Hematopoietic multipotent progenitor cell treated with erythropoietin and hydrocortisone succinate and interleukin-3 and kit ligand, for 6 days (in vitro differentiated cells): ENCODE measurements around the gene DNAJB1.
"Not testable (repeated sequence)": the region's sequence is repeated elsewhere in the genome, so short reads cannot be mapped to it uniquely, and the experiment has no call there.

Experiments used
- DNase-seq: peaks from one replicate; pipeline ENCODE4 v3.0.0-alpha.2; 2015

DNAJB1 gene

GRCh38 chr19:14517840-14518505 is at the start of gene DNAJB1:
Gene DNAJB1 (minus strand): TSS chr19:14518397. CDS start chr19:14518349, 48 bp downstream.
- peak; percentile 86 for DNase-seq

- no peak for DNase-seq
Observed at GRCh38 chr19:14567079-14567478, 48.9 kb upstream of the DNAJB1 start.

DNA sequence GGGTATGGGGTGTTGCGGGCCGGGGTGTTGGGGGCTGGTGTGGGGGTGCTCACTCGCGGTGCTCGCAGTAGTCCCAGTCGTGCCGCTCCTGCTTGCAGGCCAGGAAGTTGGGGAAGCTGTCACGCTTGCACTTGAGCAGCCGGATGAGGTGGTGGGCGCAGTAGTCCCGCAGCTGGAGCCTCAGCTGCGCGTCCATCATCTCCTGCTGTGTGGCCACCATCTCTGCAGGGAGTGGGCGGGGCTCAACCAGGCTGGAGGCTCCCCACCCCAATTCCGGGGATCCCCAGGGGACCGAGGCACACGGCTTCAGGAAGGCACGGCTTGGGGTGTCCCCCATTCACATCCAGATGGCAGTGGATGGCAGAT is 48.5 kb upstream of the DNAJB1 start:
- no peak for DNase-seq

- DNase-seq, result no peak
Observed at GRCh38 chr19:14565765-14566711, 47.8 kb upstream of the DNAJB1 start.

- no peak for DNase-seq
Observed at GRCh38 chr19:14565298-14565679, 47.1 kb upstream of the DNAJB1 start.

DNA sequence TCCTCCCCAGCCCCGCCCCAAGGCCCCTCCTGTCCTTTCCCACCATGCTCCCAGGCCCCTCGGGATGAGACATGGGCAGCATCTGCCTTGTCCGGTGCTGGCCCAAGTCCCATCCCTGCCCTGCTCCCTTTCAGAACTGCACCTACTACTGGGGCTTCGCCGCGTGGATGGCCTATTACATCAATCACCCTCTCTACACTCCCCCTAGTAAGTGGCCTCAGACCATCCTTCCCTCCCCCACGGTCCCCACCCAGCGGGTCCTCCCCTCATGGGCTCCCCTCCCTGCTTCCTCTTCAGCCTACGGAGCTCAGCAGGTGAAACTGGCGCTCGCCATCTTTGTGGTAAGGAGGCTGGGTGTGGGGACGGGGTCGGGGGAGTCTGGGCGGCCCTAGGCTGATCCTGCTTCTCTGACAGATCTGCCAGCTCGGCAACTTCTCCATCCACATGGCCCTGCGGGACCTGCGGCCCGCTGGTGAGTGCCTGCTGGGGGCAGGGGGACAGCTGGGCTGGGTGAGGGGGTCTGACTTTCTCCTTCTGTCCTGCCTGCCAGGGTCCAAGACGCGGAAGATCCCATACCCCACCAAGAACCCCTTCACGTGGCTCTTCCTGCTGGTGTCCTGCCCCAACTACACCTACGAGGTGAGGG is 46.6 kb upstream of the DNAJB1 start:
- DNase-seq, result not testable (repeated sequence)

DNA sequence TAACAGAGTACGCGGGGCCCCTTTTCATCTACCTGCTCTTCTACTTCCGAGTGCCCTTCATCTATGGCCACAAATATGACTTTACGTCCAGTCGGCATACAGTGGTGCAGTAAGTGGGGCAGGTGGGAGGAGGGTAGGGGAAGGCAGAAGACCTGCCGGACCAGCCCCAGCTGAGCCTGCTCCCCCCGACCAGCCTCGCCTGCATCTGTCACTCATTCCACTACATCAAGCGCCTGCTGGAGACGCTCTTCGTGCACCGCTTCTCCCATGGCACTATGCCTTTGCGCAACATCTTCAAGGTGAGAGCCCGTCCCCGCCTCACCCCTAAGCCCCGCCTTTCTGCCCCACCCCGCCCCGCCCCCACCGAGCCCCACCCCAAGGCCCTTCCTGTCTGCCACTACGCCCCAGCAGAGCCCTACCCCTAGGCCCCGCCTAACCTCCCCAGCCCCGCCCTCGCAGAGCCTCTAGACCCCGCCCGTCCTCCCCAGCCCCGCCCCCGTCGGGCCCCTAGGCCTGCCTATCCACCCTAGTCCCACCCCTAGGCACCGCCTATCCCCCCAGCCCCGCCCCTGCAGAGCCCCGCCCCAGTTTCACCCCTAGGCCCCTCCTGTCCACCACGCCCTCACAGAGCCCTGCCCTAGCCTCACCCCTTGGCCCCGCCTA is 45.9 kb upstream of the DNAJB1 start:
- peak; percentile 91 for DNase-seq

- DNase-seq, result no peak
Observed at GRCh38 chr19:14563590-14563926, 45.4 kb upstream of the DNAJB1 start.

- DNase-seq, result no peak
Observed at GRCh38 chr19:14562660-14563589, 44.7 kb upstream of the DNAJB1 start.

DNA sequence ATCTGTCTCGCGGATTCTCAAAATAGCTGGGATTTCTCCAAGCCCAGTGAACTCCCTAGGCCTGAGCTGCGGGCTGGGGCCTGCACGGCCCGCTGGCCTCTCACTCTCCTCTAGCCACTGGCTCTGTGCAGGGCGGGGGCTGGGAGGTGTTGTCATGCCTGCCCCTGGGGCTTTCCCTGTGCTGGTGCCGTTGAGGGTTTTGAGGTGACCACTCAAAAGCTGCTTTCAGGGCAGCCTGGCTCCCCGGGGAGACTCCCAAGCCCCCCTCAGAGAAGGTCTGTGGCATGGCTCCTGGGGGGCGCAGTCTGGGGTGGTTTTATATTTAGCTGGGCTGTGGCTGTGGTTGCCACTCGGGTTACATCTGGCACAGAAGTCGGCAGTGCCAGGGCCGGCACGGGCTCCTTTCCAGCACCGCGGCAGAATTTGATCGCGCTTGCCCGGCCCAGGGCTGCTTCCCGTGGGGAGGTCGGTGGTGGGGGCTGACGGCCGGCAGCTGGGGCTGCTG is 43.7 kb upstream of the DNAJB1 start:
- DNase-seq, result no peak

DNA sequence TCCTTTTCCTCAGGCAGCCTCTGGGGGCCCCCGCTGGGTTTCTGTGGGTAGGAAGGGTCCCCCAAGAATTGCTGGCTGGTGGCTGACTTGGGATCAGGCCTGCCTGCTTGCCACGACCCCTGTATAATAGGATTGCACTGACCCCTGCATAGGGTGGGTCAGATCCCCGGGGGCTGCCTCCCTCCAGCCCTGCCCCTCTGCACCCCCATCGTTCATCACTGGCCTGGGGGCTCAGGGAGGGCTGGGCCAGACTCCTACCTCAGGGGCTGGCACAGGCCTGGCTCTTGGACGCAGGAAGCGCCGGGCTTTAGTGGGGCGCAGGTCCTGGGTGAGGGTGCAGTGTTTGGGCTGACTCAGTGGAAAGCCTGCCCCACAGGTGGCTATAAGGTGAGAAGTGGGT is 43.1 kb upstream of the DNAJB1 start:
- no peak for DNase-seq

- no peak for DNase-seq
Observed at GRCh38 chr19:14560776-14561108, 42.5 kb upstream of the DNAJB1 start.

GRCh38 chr19:14559916-14560775 is 41.9 kb upstream of the DNAJB1 start:
- DNase-seq, result peak; percentile 66

DNA sequence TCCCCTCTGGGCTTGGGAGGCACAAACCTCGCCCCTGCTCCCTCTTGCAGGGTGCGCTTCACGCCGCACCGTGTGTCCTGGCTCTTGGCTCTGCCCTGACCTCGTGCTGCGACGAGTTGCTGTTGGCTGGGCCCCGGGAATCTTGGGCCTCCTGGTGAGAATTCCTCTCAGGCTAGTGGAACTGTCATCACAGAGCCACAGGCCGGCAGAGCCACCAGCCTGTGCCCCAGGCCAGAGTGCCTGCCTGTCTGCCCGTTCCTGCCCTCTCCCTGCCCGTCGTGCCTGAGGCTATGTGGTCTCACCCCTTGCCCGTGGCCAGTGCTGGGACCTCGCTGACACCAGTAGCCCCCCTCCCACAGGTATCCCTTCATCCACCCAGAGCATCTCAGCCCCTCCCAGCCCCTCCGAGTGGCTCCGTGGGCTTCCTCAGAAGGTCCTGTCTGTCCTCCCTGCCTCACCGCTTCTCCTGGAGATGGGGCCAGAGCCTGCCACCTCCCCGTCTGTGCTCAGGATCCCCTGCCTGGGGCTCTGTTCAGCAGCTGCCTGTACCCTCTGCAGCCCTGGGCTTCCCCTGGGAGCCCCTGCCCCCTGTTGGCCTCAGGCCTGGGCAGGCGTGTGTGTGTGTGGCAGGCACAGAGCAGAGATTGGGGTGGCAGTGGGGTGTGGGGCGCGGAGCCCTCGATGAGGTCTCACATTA is 40.3 kb upstream of the DNAJB1 start:
- no peak for DNase-seq

DNA sequence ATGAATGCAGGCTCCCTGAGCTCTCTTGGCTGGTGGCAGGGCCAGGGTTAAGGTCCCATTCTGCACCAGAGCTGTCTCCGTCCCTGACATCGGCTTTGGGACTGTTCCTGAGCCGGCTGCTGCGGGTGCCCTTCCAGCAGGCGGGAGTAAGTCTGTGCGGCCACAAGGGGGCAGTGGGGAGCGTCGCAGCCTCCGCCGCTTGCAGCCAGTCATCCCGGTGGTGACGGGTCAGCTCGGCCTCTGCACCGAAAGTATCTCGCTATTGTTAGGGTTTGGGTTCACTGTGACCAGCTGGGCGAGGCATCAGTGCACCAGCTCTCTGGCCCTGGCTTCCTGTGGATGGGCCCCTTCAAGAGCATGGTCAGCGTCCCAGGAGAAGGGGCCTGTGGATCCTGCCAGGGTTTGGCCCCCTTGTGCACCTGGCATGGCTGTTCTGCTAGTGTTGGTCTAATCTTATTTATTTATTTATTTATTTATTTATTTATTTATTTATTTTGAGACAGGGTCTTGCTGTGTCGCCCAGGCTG is 38.5 kb upstream of the DNAJB1 start:
- DNase-seq, result peak; percentile 89

DNA sequence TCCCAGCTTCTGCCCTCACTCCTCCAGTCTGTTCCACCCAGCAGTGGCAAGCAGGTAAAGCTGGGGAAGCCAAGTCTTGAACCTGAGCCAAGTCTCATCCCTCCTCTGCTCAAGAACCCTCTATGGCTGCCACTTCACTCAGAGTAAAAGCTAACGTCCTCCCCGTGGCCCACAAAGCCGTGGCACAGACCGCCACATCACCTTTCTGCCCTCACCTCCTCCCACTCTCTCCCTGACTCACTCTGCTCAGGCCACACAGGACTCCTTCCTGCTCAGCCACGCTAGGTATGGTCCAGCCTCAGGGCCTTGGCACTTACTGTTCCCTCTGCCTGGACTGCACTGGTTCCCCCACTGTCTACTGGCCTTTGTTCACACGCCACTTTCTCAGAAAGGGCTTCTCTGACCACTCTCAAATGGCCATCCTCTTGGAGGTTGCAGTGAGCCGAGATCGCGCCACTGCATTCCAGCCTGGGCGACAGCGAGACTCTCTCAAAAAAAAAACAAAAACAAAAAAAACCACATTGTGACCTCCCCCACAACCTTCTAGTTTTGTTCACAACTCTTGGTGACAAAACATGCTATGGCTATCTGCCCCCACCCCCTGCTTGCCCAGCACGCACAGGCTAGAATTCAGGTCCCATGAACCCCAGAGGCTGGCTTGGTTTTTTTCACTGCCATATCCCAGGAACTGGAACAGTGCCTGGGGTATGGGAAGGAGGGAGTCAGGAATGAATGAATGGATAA is 37.9 kb upstream of the DNAJB1 start:
- no peak for DNase-seq

GRCh38 chr19:14554382-14554812 is 36.2 kb upstream of the DNAJB1 start:
- no peak for DNase-seq

DNA sequence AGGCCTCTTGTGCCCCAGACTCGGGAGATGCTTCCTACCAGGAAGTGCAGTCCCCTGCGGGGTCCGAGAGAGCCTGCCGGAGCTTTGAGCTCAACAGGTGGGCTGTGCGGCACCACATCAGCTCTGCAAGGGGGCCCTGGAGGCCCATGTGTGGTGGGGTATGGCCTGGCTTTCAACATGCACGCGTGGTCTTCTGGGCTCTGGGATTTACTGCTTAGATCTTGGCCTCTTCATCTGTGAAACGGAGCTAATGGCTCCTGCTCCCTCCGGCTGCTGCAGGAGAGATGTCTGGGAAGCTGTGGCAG is 35.7 kb upstream of the DNAJB1 start:
- no peak for DNase-seq
